ENCODE data around the gene MSX2. TPM values are rescaled to one million over a fixed set of nuclear protein-coding genes. Genes with fewer than 3 reads are reported as not detected.

MSX2 gene
- total and polyA plus RNA-seq, 2 of the 4 experiments (the other 2 are of a cell fraction), result 2.2 to 3.7 TPM

DNA sequence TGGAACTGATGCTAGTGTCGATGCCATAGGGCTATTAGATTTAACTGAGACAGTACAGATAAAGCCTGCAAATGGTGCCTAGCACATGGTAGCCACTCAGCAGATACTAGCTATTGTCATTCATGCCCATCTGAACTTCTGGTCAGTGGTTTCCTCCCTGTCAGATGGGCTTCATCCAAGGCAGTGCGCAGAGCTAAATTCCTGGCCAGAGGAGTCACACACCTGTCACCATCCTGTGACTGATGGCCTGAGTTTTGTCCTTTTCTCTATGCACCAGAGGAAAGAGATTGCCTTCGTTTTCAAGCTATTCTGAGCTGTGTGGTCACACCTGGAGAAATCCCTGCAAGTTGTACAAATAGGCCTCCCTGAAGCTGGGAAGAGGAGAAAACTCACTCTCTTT is 34.7 kb downstream of the MSX2 start:
- no peak overlapping the region for H3K9ac ChIP-seq (ENCODE audit: low read depth, low read length)
- no peak overlapping the region for H3K56ac ChIP-seq (ENCODE audit: extremely low read depth, insufficient read depth, low read length)
- no peak overlapping the region for H2BK5ac ChIP-seq (ENCODE audit: low read depth, low read length, poor library complexity, severe bottlenecking)
- CTCF ChIA-PET, result no interaction called here
- no peak overlapping the region for H3K4me2 ChIP-seq (ENCODE audit: low read depth, low read length)
- H3K4ac ChIP-seq (ENCODE audit: low read depth, low read length), result no peak overlapping the region
- H4K5ac ChIP-seq (ENCODE audit: low read depth, low read length), result no peak overlapping the region
- no peak for DNase-seq
- in situ Hi-C loops (cut with MboI; ENCODE audit: low sequenced_read_pairs), result no loop called here
- no peak overlapping the region for H3K14ac ChIP-seq (replicated peaks; ENCODE audit: low read depth, low read length)
- intact Hi-C loops (cut with micrococcal nuclease), result no loop called here
- H3K23ac ChIP-seq (ENCODE audit: low read depth, low read length), result no peak overlapping the region
- no peaks in the 10 kb centered on the region for H3K9me1 ChIP-seq (ENCODE audit: insufficient read depth, low read length)
- H2AFZ ChIP-seq (replicated peaks; ENCODE audit: low read length, poor library complexity), result no peak overlapping the region
- H3K36me3 ChIP-seq (ENCODE audit: control insufficient read depth, insufficient read depth, low read length), result no peaks in the 10 kb centered on the region
- no peak overlapping the region for H2AK5ac ChIP-seq (ENCODE audit: low read depth, low read length)
- H3K27me3 ChIP-seq (ENCODE audit: control insufficient read depth, insufficient read depth, low read length), result peaks cover 5% of the 10 kb centered on the region
- H2BK120ac ChIP-seq (ENCODE audit: low read depth, low read length), result no peak overlapping the region
- H3K27ac ChIP-seq (ENCODE audit: insufficient read depth, low read length), result no peak overlapping the region
- no peak overlapping the region for H2AK9ac ChIP-seq (replicated peaks; ENCODE audit: low read depth, low read length, poor library complexity)
- no peaks in the 10 kb centered on the region for H4K20me1 ChIP-seq (ENCODE audit: insufficient read depth, low read length)
- ATAC-seq (ENCODE audit: low read depth), result no peak
- BruUV-seq (replicated peaks), result no TSS peak
- TF ChIP-seq BHLHE40 (IDR thresholded peaks at IDR 0.05; ENCODE audit: low read depth, low read length), result no peak
- no peak for TF ChIP-seq CEBPB (IDR thresholded peaks at IDR 0.05; ENCODE audit: low read depth, low read length)
- no peak for TF ChIP-seq POLR2A (IDR thresholded peaks at IDR 0.05; ENCODE audit: low read depth, low read length)
- TF ChIP-seq RCOR1 (IDR thresholded peaks at IDR 0.05; ENCODE audit: insufficient replicate concordance, low read length), result no peak
- TF ChIP-seq, protein P1, sequence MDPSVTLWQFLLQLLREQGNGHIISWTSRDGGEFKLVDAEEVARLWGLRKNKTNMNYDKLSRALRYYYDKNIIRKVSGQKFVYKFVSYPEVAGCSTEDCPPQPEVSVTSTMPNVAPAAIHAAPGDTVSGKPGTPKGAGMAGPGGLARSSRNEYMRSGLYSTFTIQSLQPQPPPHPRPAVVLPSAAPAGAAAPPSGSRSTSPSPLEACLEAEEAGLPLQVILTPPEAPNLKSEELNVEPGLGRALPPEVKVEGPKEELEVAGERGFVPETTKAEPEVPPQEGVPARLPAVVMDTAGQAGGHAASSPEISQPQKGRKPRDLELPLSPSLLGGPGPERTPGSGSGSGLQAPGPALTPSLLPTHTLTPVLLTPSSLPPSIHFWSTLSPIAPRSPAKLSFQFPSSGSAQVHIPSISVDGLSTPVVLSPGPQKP (IDR thresholded peaks at IDR 0.05; ENCODE audit: borderline replicate concordance, low read depth, low read length), result no peak
- TF ChIP-seq SMC3 (IDR thresholded peaks at IDR 0.05; ENCODE audit: low read depth, low read length), result no peak
- TF ChIP-seq MXI1 (IDR thresholded peaks at IDR 0.05; ENCODE audit: borderline replicate concordance, low read depth, low read length), result no peak
- TF ChIP-seq RAD21 (IDR thresholded peaks at IDR 0.05; ENCODE audit: low read length), result no peak
- TF ChIP-seq, protein P2, sequence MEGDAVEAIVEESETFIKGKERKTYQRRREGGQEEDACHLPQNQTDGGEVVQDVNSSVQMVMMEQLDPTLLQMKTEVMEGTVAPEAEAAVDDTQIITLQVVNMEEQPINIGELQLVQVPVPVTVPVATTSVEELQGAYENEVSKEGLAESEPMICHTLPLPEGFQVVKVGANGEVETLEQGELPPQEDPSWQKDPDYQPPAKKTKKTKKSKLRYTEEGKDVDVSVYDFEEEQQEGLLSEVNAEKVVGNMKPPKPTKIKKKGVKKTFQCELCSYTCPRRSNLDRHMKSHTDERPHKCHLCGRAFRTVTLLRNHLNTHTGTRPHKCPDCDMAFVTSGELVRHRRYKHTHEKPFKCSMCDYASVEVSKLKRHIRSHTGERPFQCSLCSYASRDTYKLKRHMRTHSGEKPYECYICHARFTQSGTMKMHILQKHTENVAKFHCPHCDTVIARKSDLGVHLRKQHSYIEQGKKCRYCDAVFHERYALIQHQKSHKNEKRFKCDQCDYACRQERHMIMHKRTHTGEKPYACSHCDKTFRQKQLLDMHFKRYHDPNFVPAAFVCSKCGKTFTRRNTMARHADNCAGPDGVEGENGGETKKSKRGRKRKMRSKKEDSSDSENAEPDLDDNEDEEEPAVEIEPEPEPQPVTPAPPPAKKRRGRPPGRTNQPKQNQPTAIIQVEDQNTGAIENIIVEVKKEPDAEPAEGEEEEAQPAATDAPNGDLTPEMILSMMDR (conservative IDR thresholded peaks at IDR 0.05; ENCODE audit: low read depth, low read length), result no peak
- TF ChIP-seq MAZ (IDR thresholded peaks at IDR 0.05; ENCODE audit: borderline replicate concordance, low read depth, low read length), result no peak
- TF ChIP-seq CHD1 (IDR thresholded peaks at IDR 0.05; ENCODE audit: low read depth, low read length), result no peak
- TF ChIP-seq USF2 (IDR thresholded peaks at IDR 0.05; ENCODE audit: low read depth, low read length), result no peak
- TF ChIP-seq FOS (IDR thresholded peaks at IDR 0.05; ENCODE audit: low read depth, low read length), result no peak
- TF ChIP-seq MAFK (IDR thresholded peaks at IDR 0.05; ENCODE audit: low read depth, low read length), result no peak
- TF ChIP-seq NFE2L2 (IDR thresholded peaks at IDR 0.05; ENCODE audit: low read depth, low read length), result no peak
- TF ChIP-seq RFX5 (IDR thresholded peaks at IDR 0.05; ENCODE audit: low read depth, low read length), result no peak
- H4K91ac ChIP-seq (ENCODE audit: insufficient read depth, low read depth, low read length), result no peak overlapping the region
- dilution Hi-C loops (cut with HindIII; ENCODE audit: low sequenced_read_pairs, unreplicated experiment), result no loop called here
- no peak overlapping the region for H4K8ac ChIP-seq (ENCODE audit: low read depth in 2 of 2, low read length in 2 of 2)
- H2BK20ac ChIP-seq (ENCODE audit: low read depth, low read length), result no peak overlapping the region
- H3K18ac ChIP-seq (ENCODE audit: low read depth, low read length), result no peak overlapping the region
- WGBS, 2 experiments (ENCODE audit: extremely low coverage in 2 of 2, insufficient read length in 1 of 2), result no CpG with 5 or more reads among the region's 3 CpGs
- H3K79me1 ChIP-seq (ENCODE audit: low read depth in 1 of 2, low read length in 2 of 2), result no peaks in the 10 kb centered on the region
- no peaks in the 10 kb centered on the region for H3K4me1 ChIP-seq (ENCODE audit: control insufficient read depth, insufficient read depth, low read length)
- POLR2A ChIA-PET (ENCODE audit: unreplicated experiment), result no interaction called here
- no peaks in the 10 kb centered on the region for H3K9me3 ChIP-seq (ENCODE audit: control insufficient read depth, insufficient read depth, low read length)
- H2BK15ac ChIP-seq (ENCODE audit: low read depth, low read length), result no peak overlapping the region
- no peak overlapping the region for H3K4me3 ChIP-seq (ENCODE audit: insufficient read depth, low read depth, low read length)
